Muscle layer of colon (tissue), 2 donors: Measurements from ENCODE around the gene SSNA1.

Source experiments
- H3K27ac ChIP-seq: one replicate; pipeline ENCODE4 v1.7.0; 2013; ENCODE audit warnings: low read depth, mild to moderate bottlenecking, low read length, moderate library complexity
- H3K27me3 ChIP-seq, 2 donors: one replicate each; pipeline ENCODE4 v1.7.0; 2013; ENCODE audit warnings: low read length in 2 of 2, mild to moderate bottlenecking in 2 of 2; ENCODE audit not compliant: insufficient read depth in 2 of 2, control insufficient read depth in 1 of 2
- H3K36me3 ChIP-seq: one replicate; pipeline ENCODE4 v1.7.0; 2013; ENCODE audit warnings: mild to moderate bottlenecking, low read length; ENCODE audit not compliant: insufficient read depth
- H3K4me1 ChIP-seq: one replicate; pipeline ENCODE4 v1.7.0; 2013; ENCODE audit warnings: mild to moderate bottlenecking, low read length; ENCODE audit not compliant: insufficient read depth
- H3K4me3 ChIP-seq, 2 donors: one replicate each; pipeline ENCODE4 v1.7.0; 2013; ENCODE audit warnings: low read length in 2 of 2, low read depth in 1 of 2, mild to moderate bottlenecking in 1 of 2, moderate library complexity in 1 of 2
- H3K9ac ChIP-seq: one replicate; pipeline ENCODE4 v1.7.0; 2013; ENCODE audit warnings: low read length
- H3K9me3 ChIP-seq: one replicate; pipeline ENCODE4 v1.7.0; 2013; ENCODE audit warnings: mild to moderate bottlenecking, low read length
- donor health status: abdominal sarcoma.
- donor health status: Adenocarcinoma of cecum.

The SSNA1 gene

DNA sequence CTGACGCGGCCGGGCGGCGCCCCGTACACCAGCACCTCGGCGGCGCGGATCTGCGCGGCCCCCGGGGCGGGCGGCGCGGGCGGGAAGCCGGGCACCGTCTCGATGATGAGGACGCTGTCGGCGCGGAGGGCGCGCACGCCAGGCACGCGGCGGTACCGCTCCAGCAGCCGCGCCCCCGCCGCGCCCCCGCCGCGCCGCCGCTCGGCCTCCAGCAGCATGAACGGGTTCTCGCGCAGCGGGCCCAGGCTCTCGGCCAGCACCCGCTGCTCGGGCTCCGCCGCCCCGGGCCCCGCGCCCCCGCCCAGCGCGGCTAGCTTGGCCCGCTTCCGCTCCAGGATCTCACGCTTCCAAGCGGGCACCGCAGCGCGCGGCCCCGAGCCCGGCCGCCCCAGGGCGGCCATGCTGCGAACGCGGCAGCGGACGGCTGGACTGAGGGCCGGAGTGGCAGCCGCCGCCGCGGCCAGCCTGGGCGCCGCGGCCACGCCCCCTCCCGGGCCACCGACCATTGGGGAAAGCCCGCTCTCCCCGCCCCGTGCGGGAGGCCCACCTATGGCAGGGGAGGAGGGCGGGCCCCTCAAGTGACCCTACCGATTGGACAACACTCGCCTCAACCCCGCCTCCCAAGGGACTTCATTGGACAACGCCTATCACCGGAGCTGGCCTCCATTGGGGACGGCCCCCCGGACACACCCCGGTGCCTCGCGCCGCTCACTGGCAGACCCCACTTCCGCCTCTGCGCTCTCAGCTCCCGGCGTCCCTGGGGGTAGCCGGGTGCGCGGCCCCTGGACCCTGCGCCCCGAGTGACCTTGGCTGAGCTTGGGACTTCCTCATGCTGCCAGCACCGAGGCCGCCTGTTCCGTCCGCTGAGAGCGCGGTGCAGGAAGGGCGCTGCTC, 12.1 kb downstream of the SSNA1 start, which contains the start of gene TPRN:
Gene TPRN (minus strand): TSS at position 431 of the 894 bp plus-strand sequence. CDS start 30 bp downstream, at position 401.
- H3K4me1 ChIP-seq, result peaks cover 51% of the 10 kb centered on the region
- peak within 1 kb of the TSS; percentile 47 to 72 for H3K4me3 ChIP-seq
- no peaks in the 10 kb centered on the region for H3K27me3 ChIP-seq
- H3K27ac ChIP-seq, result peak within 1 kb of the TSS; percentile 73
- H3K36me3 ChIP-seq, result no peaks in the 10 kb centered on the region
- no peaks in the 10 kb centered on the region for H3K9me3 ChIP-seq
- H3K9ac ChIP-seq, result no peak within 1 kb of the TSS

DNA sequence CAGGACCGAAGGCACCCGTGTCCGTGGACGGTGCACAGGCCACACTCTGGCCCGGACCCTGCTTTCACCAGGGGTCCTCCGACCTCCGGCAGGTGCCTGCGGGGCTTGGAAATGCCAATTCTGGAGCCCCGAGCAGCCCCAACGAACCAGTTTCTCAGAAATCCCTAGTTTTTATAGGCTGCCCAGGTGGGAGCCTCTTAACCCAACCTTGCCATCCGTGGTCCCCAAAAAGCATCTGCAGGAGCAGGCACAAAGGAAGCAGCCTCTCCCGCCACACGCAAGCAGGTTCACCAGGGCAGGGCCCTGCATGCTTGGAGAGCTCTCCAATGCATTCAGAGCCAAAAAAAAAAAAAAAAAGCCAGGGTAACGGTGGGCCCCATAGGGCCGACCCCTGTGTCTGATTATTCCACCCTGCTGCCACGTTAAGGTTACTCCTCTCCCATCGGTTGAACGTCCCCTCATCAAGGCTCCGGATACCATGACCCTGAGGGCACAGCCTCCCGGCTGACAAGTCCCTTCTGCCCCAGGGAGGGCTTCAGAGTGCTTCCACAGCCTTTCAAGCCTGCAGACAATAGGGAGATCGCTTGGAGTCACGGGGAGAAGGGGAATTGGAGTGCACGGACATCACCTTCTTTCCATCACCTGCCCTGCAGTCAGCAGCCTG, 12.9 kb downstream of the SSNA1 start:
- peak overlapping the region; percentile 47 to 72 for H3K4me3 ChIP-seq
- H3K27me3 ChIP-seq, result no peaks in the 10 kb centered on the region
- no peaks in the 10 kb centered on the region for H3K36me3 ChIP-seq
- peak overlapping the region; percentile 73 for H3K27ac ChIP-seq
- peaks cover 57% of the 10 kb centered on the region for H3K4me1 ChIP-seq
- H3K9ac ChIP-seq, result no peak overlapping the region
- no peaks in the 10 kb centered on the region for H3K9me3 ChIP-seq

GRCh38 chr9:137202966-137203365, 14.5 kb downstream of the SSNA1 start:
- no peak overlapping the region for H3K27ac ChIP-seq
- H3K9me3 ChIP-seq, result no peaks in the 10 kb centered on the region
- H3K4me3 ChIP-seq, result no peak overlapping the region
- H3K36me3 ChIP-seq, result no peaks in the 10 kb centered on the region
- H3K4me1 ChIP-seq, result peaks cover 63% of the 10 kb centered on the region
- no peak overlapping the region for H3K9ac ChIP-seq
- H3K27me3 ChIP-seq, result no peaks in the 10 kb centered on the region

DNA sequence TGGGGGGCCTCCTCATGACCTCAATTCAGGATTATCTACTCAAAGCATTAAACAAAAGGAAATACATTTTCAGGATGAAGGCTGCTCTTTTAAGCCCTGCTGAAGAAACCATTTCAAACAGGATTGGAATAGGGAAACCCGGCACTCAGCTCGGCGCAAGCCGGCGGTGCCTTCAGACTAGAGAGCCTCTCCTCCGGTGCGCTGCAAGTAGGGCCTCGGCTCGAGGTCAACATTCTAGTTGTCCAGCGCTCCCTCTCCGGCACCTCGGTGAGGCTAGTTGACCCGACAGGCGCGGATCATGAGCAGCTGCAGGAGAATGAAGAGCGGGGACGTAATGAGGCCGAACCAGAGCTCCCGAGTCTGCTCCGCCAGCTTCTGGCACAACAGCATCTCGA, 16.3 kb downstream of the SSNA1 start:
- Histone ChIP-seq H3K9me3 (no peaks in the 10 kb centered on the region), H3K27me3 (no peaks in the 10 kb centered on the region), H3K9ac (peak overlapping the region; percentile 76), H3K36me3 (no peaks in the 10 kb centered on the region), H3K4me3 (peak overlapping the region; percentile 56 to 97), H3K4me1 (peaks cover 46% of the 10 kb centered on the region), H3K27ac (peak overlapping the region; percentile 59)

DNA sequence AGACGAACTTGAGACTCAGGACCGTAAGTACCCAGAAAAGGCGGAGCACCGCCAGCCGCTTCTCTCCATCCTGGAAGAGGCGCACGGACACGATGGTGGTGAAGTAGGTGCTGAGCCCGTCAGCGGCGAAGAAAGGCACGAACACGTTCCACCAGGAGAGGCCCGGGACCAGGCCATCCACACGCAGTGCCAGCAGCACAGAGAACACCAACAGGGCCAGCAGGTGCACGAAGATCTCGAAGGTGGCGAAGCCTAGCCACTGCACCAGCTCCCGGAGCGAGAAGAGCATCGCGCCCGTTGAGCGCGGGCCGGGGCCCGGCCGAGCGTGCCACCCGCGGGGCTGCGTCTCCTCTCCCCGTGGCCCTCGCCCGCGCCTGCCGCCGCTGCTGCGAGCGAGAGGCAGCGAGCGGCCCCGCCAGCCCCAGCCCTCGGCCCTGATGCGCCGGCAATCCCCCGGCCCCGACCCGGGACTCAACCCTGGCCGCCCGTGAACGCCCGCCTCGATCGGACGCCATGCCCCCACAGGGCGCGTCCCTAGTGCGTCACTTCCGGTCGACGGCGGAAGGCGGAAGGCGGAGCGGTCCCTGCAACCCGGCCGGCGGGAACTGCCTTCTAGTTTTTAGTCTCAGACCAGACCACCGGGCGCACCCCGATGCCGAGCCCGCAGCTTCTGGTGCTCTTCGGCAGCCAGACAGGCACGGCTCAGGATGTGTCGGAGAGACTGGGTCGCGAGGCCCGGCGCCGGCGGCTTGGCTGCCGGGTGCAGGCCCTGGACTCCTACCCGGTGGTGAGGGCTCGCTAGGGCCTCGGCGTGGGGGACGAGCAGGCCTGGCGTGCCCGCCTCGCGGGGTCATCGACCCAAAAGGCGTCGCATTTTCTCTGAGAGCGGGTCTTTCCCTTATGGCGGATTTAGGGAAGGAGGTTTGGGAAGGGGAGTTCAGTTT, 16.9 kb downstream of the SSNA1 start, which contains the start of the genes NDOR1 and TMEM203:
Gene NDOR1 (plus strand): TSS at position 575 of the 944 bp plus-strand sequence. CDS start 78 bp downstream, at position 653.
Gene TMEM203 (minus strand): TSS at position 523 of the 944 bp plus-strand sequence. CDS start 234 bp downstream, at position 289.
- Histone ChIP-seq H3K27ac (peak within 1 kb of the TSS; percentile 59), H3K4me1 (peaks cover 46% of the 10 kb centered on the region), H3K36me3 (no peaks in the 10 kb centered on the region), H3K9me3 (no peaks in the 10 kb centered on the region), H3K9ac (peak within 1 kb of the TSS; percentile 90), H3K27me3 (no peaks in the 10 kb centered on the region), H3K4me3 (peak within 1 kb of the TSS; percentile 56 to 97)

- no peaks in the 10 kb centered on the region for H3K9me3 ChIP-seq
- no peak overlapping the region for H3K27ac ChIP-seq
- no peak overlapping the region for H3K9ac ChIP-seq
- no peaks in the 10 kb centered on the region for H3K36me3 ChIP-seq
- peaks cover 40% of the 10 kb centered on the region for H3K4me1 ChIP-seq
- H3K27me3 ChIP-seq, result no peaks in the 10 kb centered on the region
- peak overlapping the region in 1 of 2 donors; percentile 97 for H3K4me3 ChIP-seq
Measured at GRCh38 chr9:137206602-137207001, 18.1 kb downstream of the SSNA1 start.

DNA sequence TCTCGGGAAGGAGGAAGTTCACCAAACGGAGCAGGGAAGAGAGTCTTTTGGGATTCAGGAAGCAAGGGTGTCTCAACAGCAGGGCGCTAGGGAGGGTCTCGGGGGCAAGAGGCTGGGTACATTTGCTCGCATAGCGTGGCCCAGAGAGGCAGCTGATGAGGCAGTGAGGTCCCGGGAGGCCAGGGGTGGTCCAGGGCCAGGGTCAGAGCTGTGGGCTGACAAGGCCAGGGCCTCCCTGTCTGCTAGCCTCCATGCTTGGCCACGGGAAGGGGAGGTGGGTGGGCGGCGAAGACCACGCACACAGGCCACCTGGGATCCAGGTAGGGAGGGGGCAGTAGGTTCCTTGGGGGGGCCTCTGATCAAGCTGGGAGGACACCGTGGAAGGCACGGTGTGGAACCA, 23.1 kb downstream of the SSNA1 start:
- Histone ChIP-seq H3K36me3 (no peaks in the 10 kb centered on the region), H3K9ac (no peak overlapping the region), H3K27me3 (no peaks in the 10 kb centered on the region), H3K4me1 (peaks cover 5% of the 10 kb centered on the region), H3K4me3 (no peak overlapping the region), H3K27ac (no peak overlapping the region), H3K9me3 (no peaks in the 10 kb centered on the region)

- no peaks in the 10 kb centered on the region for H3K4me1 ChIP-seq
- H3K4me3 ChIP-seq, result no peak overlapping the region
- H3K9ac ChIP-seq, result no peak overlapping the region
- no peak overlapping the region for H3K27ac ChIP-seq
- no peaks in the 10 kb centered on the region for H3K36me3 ChIP-seq
- no peaks in the 10 kb centered on the region for H3K9me3 ChIP-seq
- no peaks in the 10 kb centered on the region for H3K27me3 ChIP-seq
Measured at GRCh38 chr9:137212520-137212919, 24.0 kb downstream of the SSNA1 start.

GRCh38 chr9:137213160-137214060, 24.9 kb downstream of the SSNA1 start:
- H3K9me3 ChIP-seq, result no peaks in the 10 kb centered on the region
- no peaks in the 10 kb centered on the region for H3K36me3 ChIP-seq
- H3K27me3 ChIP-seq, result no peaks in the 10 kb centered on the region
- H3K9ac ChIP-seq, result no peak overlapping the region
- H3K27ac ChIP-seq, result no peak overlapping the region
- no peak overlapping the region for H3K4me3 ChIP-seq
- no peaks in the 10 kb centered on the region for H3K4me1 ChIP-seq

GRCh38 chr9:137214620-137215019, 26.1 kb downstream of the SSNA1 start:
- no peaks in the 10 kb centered on the region for H3K4me1 ChIP-seq
- H3K9me3 ChIP-seq, result no peaks in the 10 kb centered on the region
- H3K9ac ChIP-seq, result no peak overlapping the region
- H3K27ac ChIP-seq, result no peak overlapping the region
- no peaks in the 10 kb centered on the region for H3K27me3 ChIP-seq
- H3K36me3 ChIP-seq, result no peaks in the 10 kb centered on the region
- H3K4me3 ChIP-seq, result no peak overlapping the region
